BJ (cell line): ENCODE results near the gene MMP2. TPM values are rescaled to one million over a fixed set of nuclear protein-coding genes. Genes with fewer than 3 reads are reported as not detected.

ENCODE experiments used
- CTCF ChIA-PET: fragments of 350-600 bp; formaldehyde crosslinking; extraction: SDS; loops from one replicate; lab custom pipeline; 2021; ENCODE audit warnings: antibody characterized with exemption, inconsistent platforms; lab: Yijun Ruan, JAX
- POLR2A ChIA-PET: fragments of 300-600 bp; sonication (Branson Sonifier 250); formaldehyde crosslinking; extraction: SDS; loops from one replicate; lab custom pipeline; 2021; ENCODE audit warnings: antibody characterized with exemption; lab: Charles Lee
- DNase-seq: peaks from one replicate; pipeline ENCODE4 v3.0.0-alpha.2; 2011; ENCODE audit warnings: low read depth
- H3K27me3 ChIP-seq: 2 replicates; pipeline ENCODE4 v1.6.0; 2011; ENCODE audit warnings: low read length; ENCODE audit not compliant: control insufficient read depth, insufficient read depth
- H3K36me3 ChIP-seq: 2 replicates; pipeline ENCODE4 v1.5.1; 2011; ENCODE audit warnings: low read length; ENCODE audit not compliant: control insufficient read depth, insufficient read depth
- H3K4me3 ChIP-seq: 2 replicates; pipeline ENCODE4 v1.5.1; 2011; ENCODE audit warnings: low read depth, mild to moderate bottlenecking, control low read depth, low read length
- CTCF ChIP-seq: IDR thresholded peaks from 2 replicates; pipeline ENCODE4 v1.5.1; 2011; ENCODE audit warnings: low read depth, mild to moderate bottlenecking, control low read depth, inconsistent platforms, low read length, moderate library complexity; ENCODE audit not compliant: insufficient read depth
- polyA plus RNA-seq: library from polyadenylated mRNA; depleted of rRNA; stranded (reverse); fragments of >200 nt; gene quantifications from 2 replicates; pipeline ENCODE4 v1.2.3, GENCODE V29; 2011; rRNA removed

MMP2 gene
- polyA plus RNA-seq, 1 experiment: 1,609 TPM

DNA sequence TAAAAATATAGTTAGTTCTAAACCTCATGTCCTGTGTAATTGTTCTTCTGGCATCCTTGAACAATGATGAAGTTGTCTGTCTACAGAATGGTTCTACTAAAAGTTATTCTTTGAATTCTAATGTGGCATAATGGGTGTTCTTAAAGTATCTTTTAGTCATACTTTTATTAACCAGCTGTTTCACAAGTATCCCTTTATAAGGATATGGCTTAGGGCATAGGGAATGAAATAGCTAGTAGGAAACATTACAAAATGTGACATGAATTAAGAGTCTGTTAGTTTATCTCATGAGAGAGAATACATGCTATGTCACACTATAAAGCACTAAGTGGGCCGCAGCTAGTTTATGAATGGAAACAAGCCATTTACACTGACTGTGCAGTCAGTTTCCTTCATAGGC is 61.2 kb downstream of the MMP2 start:
- CTCF ChIA-PET: interaction anchor here (1.0 to 2.6 kb wide), 3 partner anchors 70 to 164 kb away, joined by 3 to 35 read pairs (median 3); no protein-coding TSS in a partner anchor
- POLR2A ChIA-PET: no interaction called here
- no peaks in the 10 kb centered on the region; the same call in 1 of the 2 replicates for H3K36me3 ChIP-seq

GRCh38 chr16:55542459-55543082 is 63.6 kb downstream of the MMP2 start:
- Histone ChIP-seq H3K27me3 (no peaks in the 10 kb centered on the region), H3K36me3 (no peaks in the 10 kb centered on the region; the same call in 1 of the 2 replicates), H3K4me3 (no peak overlapping the region)
- no peak for TF ChIP-seq CTCF
- peak; percentile 39 for DNase-seq
- CTCF ChIA-PET: interaction anchor here (0.8 to 2.6 kb wide), 3 partner anchors 48 to 163 kb away, joined by 3 to 35 read pairs (median 3); no protein-coding TSS in a partner anchor
- POLR2A ChIA-PET: no interaction called here

More for the DNA sequence above, 61.2 kb downstream of the MMP2 start:
- Histone ChIP-seq H3K27me3 (no peaks in the 10 kb centered on the region), H3K4me3 (no peak overlapping the region)
- no peak for TF ChIP-seq CTCF
- no peak for DNase-seq

GRCh38 chr16:55543472-55543871 is 64.5 kb downstream of the MMP2 start:
- H3K4me3 ChIP-seq: no peak overlapping the region
- ChIA-PET CTCF (interaction anchor here (0.7 to 7.5 kb wide), 11 partner anchors 9 to 160 kb away, joined by 3 to 123 read pairs (median 4); no protein-coding TSS in a partner anchor), POLR2A (no interaction called here)
- H3K27me3 ChIP-seq: no peaks in the 10 kb centered on the region
- no peak for DNase-seq
- no peaks in the 10 kb centered on the region; the same call in 1 of the 2 replicates for H3K36me3 ChIP-seq
- peak; percentile 29; the same call in 1 of the 2 replicates for TF ChIP-seq CTCF

DNA sequence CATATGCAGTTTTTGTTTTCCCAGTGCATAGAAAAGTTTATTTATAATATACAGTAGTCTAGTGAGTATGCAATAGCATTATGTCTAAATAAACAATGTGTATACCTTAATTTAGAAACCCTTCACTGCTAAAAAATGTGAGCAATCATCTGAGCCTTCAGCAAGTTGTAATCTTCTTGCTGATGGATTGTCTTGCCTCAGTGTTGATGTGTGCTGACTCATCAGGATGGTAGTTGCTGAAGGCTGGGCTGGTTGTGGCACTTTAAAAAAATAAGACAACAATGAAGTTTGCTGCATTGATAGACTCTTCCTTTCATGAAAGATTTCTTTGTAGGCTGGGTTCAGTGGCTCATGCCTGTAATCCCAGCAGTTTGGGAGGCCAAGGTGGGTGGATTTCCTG is 73.6 kb downstream of the MMP2 start:
- no peak for DNase-seq
- POLR2A ChIA-PET: no interaction called here
- no peaks in the 10 kb centered on the region for H3K36me3 ChIP-seq
- no peaks in the 10 kb centered on the region for H3K27me3 ChIP-seq
- CTCF ChIA-PET: interaction anchor here (1.1 kb wide), 1 partner anchor 83 kb away, joined by 3 read pairs; no protein-coding TSS in a partner anchor
- no peak overlapping the region for H3K4me3 ChIP-seq
- TF ChIP-seq CTCF: no peak

DNA sequence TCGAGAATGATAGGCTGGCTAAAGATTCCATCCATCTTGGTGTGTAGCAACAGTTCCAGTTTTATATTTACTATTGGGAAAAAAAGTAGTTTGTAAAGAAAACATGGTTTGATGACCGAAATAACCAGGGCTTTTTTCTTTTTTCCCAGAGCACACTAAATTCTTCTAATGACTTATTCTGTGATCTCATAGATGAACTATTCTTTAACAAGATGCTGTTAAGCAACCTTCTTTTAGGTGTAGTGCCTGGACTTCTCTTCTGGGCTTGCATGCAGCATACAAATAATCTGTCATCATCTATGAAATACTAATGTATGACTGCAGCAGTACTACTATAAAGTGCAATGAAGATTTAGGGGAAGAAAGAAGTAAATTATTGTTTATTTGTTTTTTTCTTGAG is 76.4 kb downstream of the MMP2 start:
- ChIA-PET POLR2A (no interaction called here), CTCF (no interaction called here)
- TF ChIP-seq CTCF: no peak
- peak; percentile 51 for DNase-seq
- no peaks in the 10 kb centered on the region for H3K27me3 ChIP-seq
- no peaks in the 10 kb centered on the region for H3K36me3 ChIP-seq
- H3K4me3 ChIP-seq: no peak overlapping the region

Other genes starting within 250 kb of the MMP2 start
- gene IRX6, start 155.0 kb upstream of the MMP2 start, polyA plus RNA-seq: not detected in 2 replicates
- 7.9 and 16.9 TPM in 2 replicates for gene LPCAT2, start 29.9 kb downstream of the MMP2 start, polyA plus RNA-seq
- gene CAPNS2, start 87.5 kb downstream of the MMP2 start, polyA plus RNA-seq: 0.12 TPM in 1 of 2 replicates, not detected in the other
- gene SLC6A2, start 176.8 kb downstream of the MMP2 start, polyA plus RNA-seq: not detected in 2 replicates